GM19452 (cell line): Measurements from ENCODE around the gene SPINK13.
"Not testable (repeated sequence)": the region's sequence is repeated elsewhere in the genome, so short reads cannot be mapped to it uniquely, and the experiment has no call there.

Experiments
- ATAC-seq: cut with Tn5 transposase; IDR thresholded peaks from one replicate; pipeline ENCODE4 v1.9.1; 2021; ENCODE audit not compliant: unreplicated experiment

SPINK13 gene

DNA sequence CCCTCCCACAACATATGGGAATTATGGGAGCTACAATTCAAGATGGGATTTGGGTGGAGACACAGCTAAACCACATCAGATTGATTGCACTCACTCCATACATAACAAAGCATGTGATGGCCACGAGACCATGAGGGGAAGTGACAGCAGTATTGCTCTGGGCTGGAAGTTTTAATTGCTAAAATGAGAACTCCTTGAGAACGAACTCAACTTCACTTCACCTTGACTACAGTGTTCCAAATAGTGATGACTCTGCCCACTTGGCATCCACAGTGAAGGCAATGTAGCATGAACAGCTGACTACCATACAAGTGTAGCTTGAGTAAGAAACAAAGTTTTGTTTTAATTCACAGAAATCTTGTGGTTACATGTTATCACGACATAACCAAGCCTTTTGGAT lies 42.9 kb downstream of the SPINK13 start:
- ATAC-seq: no peak

DNA sequence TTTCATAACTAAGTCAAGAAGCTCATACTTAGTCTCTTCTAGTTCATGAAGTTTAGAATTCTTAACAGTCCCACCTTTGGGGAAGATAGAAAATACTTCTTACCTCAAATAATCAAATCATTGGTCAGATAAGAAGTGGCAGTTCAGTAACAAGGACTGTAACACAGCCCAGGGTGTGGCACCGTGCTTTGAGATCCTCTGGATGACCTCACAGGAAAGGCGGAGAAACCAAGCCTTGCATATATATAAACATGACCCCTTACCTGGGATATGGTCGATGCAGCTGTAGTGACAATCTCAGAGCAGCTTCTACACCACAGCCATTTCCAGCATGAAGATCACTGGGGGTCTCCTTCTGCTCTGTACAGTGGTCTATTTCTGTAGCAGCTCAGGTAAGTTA lies 43.6 kb downstream of the SPINK13 start, which contains the start of gene SPINK7:
TSS of gene SPINK7 (plus strand) at position 271 of the 400 bp plus-strand sequence. CDS start at position 332, 61 bp downstream.
- no peak for ATAC-seq

DNA sequence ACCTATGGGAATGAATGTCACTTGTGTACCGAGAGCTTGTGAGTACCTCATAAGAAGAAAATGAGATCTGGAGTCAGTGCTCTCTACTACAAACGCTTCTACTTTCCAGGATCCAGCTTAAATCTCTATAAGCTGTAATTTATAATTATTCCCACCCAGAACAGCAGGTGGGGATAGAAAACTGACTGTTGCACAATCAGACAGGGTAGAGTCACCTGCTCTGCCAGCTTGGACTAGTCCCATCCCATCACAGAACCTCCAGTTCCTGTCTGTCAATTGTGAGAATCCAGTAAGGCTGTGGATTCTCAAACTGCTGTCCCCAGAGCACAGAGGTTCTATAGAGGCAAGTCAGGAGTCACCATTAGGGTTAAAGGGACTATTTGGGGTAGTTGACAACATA lies 45.6 kb downstream of the SPINK13 start:
- ATAC-seq: no peak

DNA sequence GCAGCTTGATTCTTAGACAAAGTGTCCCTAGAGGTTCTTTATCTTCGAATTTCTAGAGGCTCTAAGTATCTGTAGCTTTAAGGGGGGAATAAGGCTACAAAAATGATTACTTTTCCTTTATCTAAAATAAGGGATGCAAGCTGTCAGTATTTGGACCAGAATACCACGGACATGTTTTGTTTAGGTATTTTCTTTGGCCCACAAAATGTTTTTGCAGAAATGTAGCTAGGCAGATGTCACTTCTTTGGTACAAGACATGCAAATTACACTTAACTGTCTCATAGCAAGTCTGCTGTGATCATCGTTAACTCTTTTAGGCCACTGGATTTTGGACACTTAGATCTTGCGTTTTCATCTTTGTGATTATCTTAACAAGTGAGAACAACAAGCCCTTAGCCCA lies 46.1 kb downstream of the SPINK13 start:
- no peak for ATAC-seq

DNA sequence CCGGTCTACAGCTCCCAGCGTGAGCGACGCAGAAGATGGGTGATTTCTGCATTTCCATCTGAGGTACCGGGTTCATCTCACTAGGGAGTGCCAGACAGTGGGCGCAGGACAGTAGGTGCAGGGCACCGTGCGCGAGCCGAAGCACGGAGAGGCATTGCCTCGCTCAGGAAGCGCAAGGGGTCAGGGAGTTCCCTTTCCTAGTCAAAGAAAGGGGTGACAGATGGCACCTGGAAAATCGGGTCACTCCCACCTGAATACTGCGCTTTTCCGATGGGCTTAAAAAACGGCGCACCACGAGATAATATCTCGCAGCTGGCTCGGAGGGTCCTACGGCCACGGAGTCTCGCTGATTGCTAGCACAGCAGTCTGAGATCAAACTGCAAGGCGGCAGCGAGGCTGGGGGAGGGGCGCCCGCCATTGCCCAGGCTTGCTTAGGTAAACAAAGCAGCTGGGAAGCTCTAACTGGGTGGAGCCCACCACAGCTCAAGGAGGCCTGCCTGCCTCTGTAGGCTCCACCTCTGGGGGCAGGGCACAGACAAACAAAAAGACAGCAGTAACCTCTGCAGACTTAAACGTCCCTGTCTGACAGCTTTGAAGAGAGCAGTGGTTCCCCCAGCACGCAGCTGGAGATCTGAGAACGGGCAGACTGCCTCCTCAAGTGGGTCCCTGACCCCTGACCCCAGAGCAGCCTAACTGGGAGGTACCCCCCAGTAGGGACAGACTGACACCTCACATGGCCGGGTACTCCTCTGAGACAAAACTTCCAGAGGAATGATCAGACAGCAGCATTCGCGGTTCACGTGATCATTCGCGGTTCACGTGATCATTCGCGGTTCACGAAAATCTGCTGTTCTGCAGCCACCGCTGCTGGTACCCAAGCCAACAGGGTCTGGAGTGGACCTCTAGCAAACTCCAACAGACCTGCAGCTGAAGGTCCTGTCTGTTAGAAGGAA lies 51.7 kb downstream of the SPINK13 start:
- ATAC-seq: not testable (repeated sequence)

DNA sequence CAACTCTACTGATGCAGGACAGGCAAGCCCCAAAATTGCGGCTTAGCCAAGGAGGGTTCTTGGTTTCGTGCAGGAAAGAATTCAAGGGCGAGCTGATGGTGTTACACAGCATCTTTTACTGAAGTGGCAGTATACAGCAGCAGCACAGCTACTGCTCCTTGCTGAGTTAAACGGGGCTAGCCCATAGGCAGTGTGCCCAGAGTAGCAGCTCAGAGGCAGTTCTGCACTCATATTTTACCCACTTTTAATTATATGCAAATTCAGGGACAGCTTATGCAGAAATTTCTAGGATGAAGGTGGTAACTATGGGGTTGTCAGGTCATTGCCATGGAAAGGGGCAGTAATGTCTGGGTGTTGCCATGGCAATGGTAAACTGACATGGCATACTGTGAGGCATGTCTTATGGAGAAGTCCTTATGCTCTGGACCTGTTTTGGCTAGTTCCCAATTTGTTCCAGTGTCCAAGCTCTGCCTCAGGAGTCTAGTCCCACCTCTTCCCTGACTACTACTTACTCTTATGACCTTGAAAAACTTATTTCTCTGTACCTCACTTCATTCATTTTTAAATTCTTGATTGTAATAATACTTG lies 64.8 kb downstream of the SPINK13 start:
- ATAC-seq: no peak

DNA sequence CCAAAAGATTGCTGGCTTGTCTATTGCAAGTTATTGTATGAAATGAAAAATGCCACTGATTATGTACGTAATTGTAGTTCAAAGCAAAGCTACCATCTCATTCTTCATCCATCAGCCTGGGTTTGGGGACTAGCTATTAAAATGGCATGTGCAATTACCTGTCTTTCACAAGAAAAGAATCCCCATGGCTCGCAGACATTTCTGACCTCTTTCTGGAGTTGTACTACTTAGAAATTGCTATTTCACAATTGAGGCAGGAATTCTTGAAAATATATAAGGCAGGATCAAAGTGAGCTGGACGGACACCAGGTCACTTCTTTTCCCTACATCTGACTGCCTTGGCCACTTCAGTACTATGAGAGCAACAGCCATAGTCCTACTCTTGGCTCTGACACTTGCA lies 66.7 kb downstream of the SPINK13 start, which contains the start of gene SPINK9:
TSS of gene SPINK9 (plus strand) at position 301 of the 400 bp plus-strand sequence. CDS start at position 356, 55 bp downstream.
- no peak for ATAC-seq
